ENCODE data around the gene TBCCD1.
"Not testable (repeated sequence)": the region's sequence is repeated elsewhere in the genome, so short reads cannot be mapped to it uniquely, and the experiment has no call there.

TBCCD1 gene

GRCh38 chr3:186540835-186541226 is 26.3 kb downstream of the TBCCD1 start:
- FAIRE-seq (no peak), DNase-seq (ENCODE audit: insufficient read length, low spot score) (no peak)
- TF ChIP-seq POLR2A (IDR thresholded peaks at IDR 0.05; ENCODE audit: low read depth, low read length) (no peak), SPI1 (IDR thresholded peaks at IDR 0.05; ENCODE audit: low read depth, low read length) (no peak), PAX5 (IDR thresholded peaks at IDR 0.05; ENCODE audit: insufficient read depth, low read length, severe bottlenecking) (no peak), TAF1 (IDR thresholded peaks at IDR 0.05; ENCODE audit: low read depth, low read length) (no peak), POLR2AphosphoS5 (IDR thresholded peaks at IDR 0.05; ENCODE audit: low read depth, low read length) (no peak)

- DNase-seq (ENCODE audit: insufficient read length, low spot score) (no peak), FAIRE-seq (peak; percentile 96)
- TF ChIP-seq SPI1 (IDR thresholded peaks at IDR 0.05; ENCODE audit: low read depth, low read length) (no peak), POLR2A (IDR thresholded peaks at IDR 0.05; ENCODE audit: low read depth, low read length) (no peak), PAX5 (IDR thresholded peaks at IDR 0.05; ENCODE audit: insufficient read depth, low read length, severe bottlenecking) (no peak), POU2F2 (IDR thresholded peaks at IDR 0.05; ENCODE audit: low read depth, low read length) (no peak), TAF1 (IDR thresholded peaks at IDR 0.05; ENCODE audit: low read depth, low read length) (no peak), POLR2AphosphoS5 (IDR thresholded peaks at IDR 0.05; ENCODE audit: low read depth, low read length) (no peak)
Measured at GRCh38 chr3:186540221-186540834, 26.8 kb downstream of the TBCCD1 start.

- no peak for FAIRE-seq
- no peak for DNase-seq (ENCODE audit: insufficient read length, low spot score)
- TF ChIP-seq POLR2A (IDR thresholded peaks at IDR 0.05; ENCODE audit: low read depth, low read length) (no peak), SPI1 (IDR thresholded peaks at IDR 0.05; ENCODE audit: low read depth, low read length) (no peak), POU2F2 (IDR thresholded peaks at IDR 0.05; ENCODE audit: low read depth, low read length) (no peak), POLR2AphosphoS5 (IDR thresholded peaks at IDR 0.05; ENCODE audit: low read depth, low read length) (no peak), PAX5 (IDR thresholded peaks at IDR 0.05; ENCODE audit: insufficient read depth, low read length, severe bottlenecking) (no peak), TAF1 (IDR thresholded peaks at IDR 0.05; ENCODE audit: low read depth, low read length) (no peak)
Measured at GRCh38 chr3:186538779-186539178, 28.4 kb downstream of the TBCCD1 start.

- no peak for TF ChIP-seq TAF1 (IDR thresholded peaks at IDR 0.05; ENCODE audit: low read depth, low read length)
- no peak for TF ChIP-seq POLR2AphosphoS5 (IDR thresholded peaks at IDR 0.05; ENCODE audit: low read depth, low read length)
- no peak for TF ChIP-seq POU2F2 (IDR thresholded peaks at IDR 0.05; ENCODE audit: low read depth, low read length)
- no peak for TF ChIP-seq PAX5 (IDR thresholded peaks at IDR 0.05; ENCODE audit: insufficient read depth, low read length, severe bottlenecking)
- DNase-seq (ENCODE audit: insufficient read length, low spot score) = no peak
- no peak for FAIRE-seq
Measured at GRCh38 chr3:186536883-186537844, 30.0 kb downstream of the TBCCD1 start.

- DNase-seq (ENCODE audit: insufficient read length, low spot score) (no peak), FAIRE-seq (peak; percentile 87)
- TF ChIP-seq POLR2AphosphoS5 (IDR thresholded peaks at IDR 0.05; ENCODE audit: low read depth, low read length) (no peak), SPI1 (IDR thresholded peaks at IDR 0.05; ENCODE audit: low read depth, low read length) (peak; percentile 96), TAF1 (IDR thresholded peaks at IDR 0.05; ENCODE audit: low read depth, low read length) (0 out of 2 replicates have a peak, but pooled peaks have one; percentile 9), PAX5 (IDR thresholded peaks at IDR 0.05; ENCODE audit: insufficient read depth, low read length, severe bottlenecking) (no peak), POLR2A (IDR thresholded peaks at IDR 0.05; ENCODE audit: low read depth, low read length) (no peak), POU2F2 (IDR thresholded peaks at IDR 0.05; ENCODE audit: low read depth, low read length) (no peak; the same call in 1 of the 2 replicates)
Measured at GRCh38 chr3:186534113-186534669, 32.9 kb downstream of the TBCCD1 start.

- DNase-seq (ENCODE audit: insufficient read length, low spot score) = no peak
- TF ChIP-seq SPI1 (IDR thresholded peaks at IDR 0.05; ENCODE audit: low read depth, low read length) = peak; percentile 39; the same call in 1 of the 2 replicates
- TF ChIP-seq TAF1 (IDR thresholded peaks at IDR 0.05; ENCODE audit: low read depth, low read length) = no peak
- TF ChIP-seq PAX5 (IDR thresholded peaks at IDR 0.05; ENCODE audit: insufficient read depth, low read length, severe bottlenecking) = no peak
- no peak for TF ChIP-seq POLR2A (IDR thresholded peaks at IDR 0.05; ENCODE audit: low read depth, low read length)
- no peak for TF ChIP-seq POLR2AphosphoS5 (IDR thresholded peaks at IDR 0.05; ENCODE audit: low read depth, low read length)
- FAIRE-seq = peak; percentile 94
Measured at GRCh38 chr3:186532598-186533072, 34.5 kb downstream of the TBCCD1 start.

- DNase-seq (ENCODE audit: insufficient read length, low spot score); FAIRE-seq: not testable (repeated sequence)
Measured at GRCh38 chr3:186531694-186532093, 35.4 kb downstream of the TBCCD1 start.

GRCh38 chr3:186530415-186530814 is 36.7 kb downstream of the TBCCD1 start:
- no peak for FAIRE-seq
- no peak for DNase-seq (ENCODE audit: insufficient read length, low spot score)
- TF ChIP-seq TAF1 (IDR thresholded peaks at IDR 0.05; ENCODE audit: low read depth, low read length) (no peak), SPI1 (IDR thresholded peaks at IDR 0.05; ENCODE audit: low read depth, low read length) (no peak), POLR2A (IDR thresholded peaks at IDR 0.05; ENCODE audit: low read depth, low read length) (no peak), PAX5 (IDR thresholded peaks at IDR 0.05; ENCODE audit: insufficient read depth, low read length, severe bottlenecking) (no peak), POU2F2 (IDR thresholded peaks at IDR 0.05; ENCODE audit: low read depth, low read length) (no peak), POLR2AphosphoS5 (IDR thresholded peaks at IDR 0.05; ENCODE audit: low read depth, low read length) (no peak)

- TF ChIP-seq SPI1 (IDR thresholded peaks at IDR 0.05; ENCODE audit: low read depth, low read length) = no peak
- no peak for TF ChIP-seq POLR2A (IDR thresholded peaks at IDR 0.05; ENCODE audit: low read depth, low read length)
- TF ChIP-seq TAF1 (IDR thresholded peaks at IDR 0.05; ENCODE audit: low read depth, low read length) = no peak
- TF ChIP-seq POLR2AphosphoS5 (IDR thresholded peaks at IDR 0.05; ENCODE audit: low read depth, low read length) = no peak
- no peak for TF ChIP-seq PAX5 (IDR thresholded peaks at IDR 0.05; ENCODE audit: insufficient read depth, low read length, severe bottlenecking)
- no peak for TF ChIP-seq POU2F2 (IDR thresholded peaks at IDR 0.05; ENCODE audit: low read depth, low read length)
- peak; percentile 38 for FAIRE-seq
- DNase-seq (ENCODE audit: insufficient read length, low spot score) = no peak
Measured at GRCh38 chr3:186529201-186529999, 37.7 kb downstream of the TBCCD1 start.
